CD14-positive monocyte (primary cell): ENCODE results near the gene CUX1. TPM values are rescaled to one million over a fixed set of nuclear protein-coding genes. Genes with fewer than 3 reads are reported as not detected.

Experiments
- DNase-seq, 3 donors: peaks; one replicate each; pipeline ENCODE4 v3.0.0-alpha.2; 2011 to 2022
- H2AFZ ChIP-seq: 2 replicates; pipeline ENCODE4 v1.6.0; 2012; ENCODE audit warnings: mild to moderate bottlenecking, low read depth, low read length, inconsistent platforms; ENCODE audit not compliant: insufficient read depth, poor library complexity, severe bottlenecking
- H3K27ac ChIP-seq, 2 donors: 1 replicate in 1 of 2; 2 replicates in 1 of 2; pipeline ENCODE4 v1.5.1; 2012 to 2013; ENCODE audit warnings: low read length in 2 of 2, control low read depth in 1 of 2, inconsistent platforms in 1 of 2, low read depth in 1 of 2, mild to moderate bottlenecking in 1 of 2
- H3K27me3 ChIP-seq, 2 donors: one replicate each; pipeline versions ENCODE4 v1.6.0 to v1.6.1; 2011 to 2013; ENCODE audit warnings: low read length in 2 of 2; ENCODE audit not compliant: control insufficient read depth in 2 of 2, insufficient read depth in 2 of 2
- H3K36me3 ChIP-seq, 2 donors: replicated peaks in 1 of 2; 1 replicate in 1 of 2; 2 replicates in 1 of 2; pipeline versions ENCODE4 v1.5.1 to v1.6.1; 2012 to 2013; ENCODE audit warnings: low read length in 2 of 2, control low read depth in 1 of 2, inconsistent platforms in 1 of 2, mild to moderate bottlenecking in 1 of 2; ENCODE audit not compliant: insufficient read depth in 2 of 2, control insufficient read depth in 1 of 2
- H3K4me1 ChIP-seq, 2 donors: 1 replicate in 1 of 2; 2 replicates in 1 of 2; pipeline versions ENCODE4 v1.5.1 to v1.6.1; 2012 to 2013; ENCODE audit warnings: low read length in 2 of 2, control low read depth in 1 of 2, inconsistent platforms in 1 of 2, mild to moderate bottlenecking in 1 of 2, moderate library complexity in 1 of 2; ENCODE audit not compliant: insufficient read depth in 2 of 2, control insufficient read depth in 1 of 2
- H3K4me2 ChIP-seq: replicated peaks from 2 replicates; pipeline ENCODE3; 2012; ENCODE audit warnings: low read length, moderate library complexity, mild to moderate bottlenecking; ENCODE audit not compliant: poor library complexity, severe bottlenecking; ENCODE audit errors: extremely low read depth
- H3K4me3 ChIP-seq, 3 experiments: fragments of 200-600 bp in 1 of 3; sonication (generic) in 1 of 3; replicated peaks in 1 of 3; 1 replicate in 2 of 3; 2 replicates in 1 of 3; pipeline ENCODE4 v1.5.1; 2011 to 2013; ENCODE audit warnings: low read length in 3 of 3, mild to moderate bottlenecking in 3 of 3, control low read depth in 2 of 3, low read depth in 2 of 3, inconsistent platforms in 1 of 3, moderate library complexity in 1 of 3
- H3K79me2 ChIP-seq: 2 replicates; pipeline ENCODE4 v1.6.0; 2012; ENCODE audit warnings: mild to moderate bottlenecking, control low read depth, inconsistent platforms, low read length, moderate library complexity; ENCODE audit not compliant: insufficient read depth
- H3K9ac ChIP-seq: 2 replicates; pipeline ENCODE4 v1.6.0; 2017; ENCODE audit warnings: low read length, mild to moderate bottlenecking; ENCODE audit not compliant: insufficient read depth, poor library complexity, severe bottlenecking
- H3K9me3 ChIP-seq, 2 donors: replicated peaks in 1 of 2; 1 replicate in 1 of 2; 2 replicates in 1 of 2; pipeline versions ENCODE4 v1.5.1 to v1.6.1; 2012 to 2013; ENCODE audit warnings: low read length in 2 of 2, control low read depth in 1 of 2; ENCODE audit not compliant: control insufficient read depth in 1 of 2, insufficient read depth in 1 of 2
- H4K20me1 ChIP-seq: 2 replicates; pipeline ENCODE4 v1.6.0; 2012; ENCODE audit warnings: mild to moderate bottlenecking, low read length, control low read depth, moderate library complexity; ENCODE audit not compliant: insufficient read depth
- H3K27ac Mint-ChIP-seq, 7 donors: one replicate each; pipeline ENCODE4 v1.8.0; 2020; ENCODE audit warnings: mild to moderate bottlenecking in 7 of 7, mixed read lengths in 7 of 7, moderate library complexity in 6 of 7, inconsistent platforms in 2 of 7
- H3K27me3 Mint-ChIP-seq, 3 donors: one replicate each; pipeline ENCODE4 v1.8.0; 2021 to 2022; ENCODE audit warnings: low read depth in 3 of 3, mild to moderate bottlenecking in 3 of 3, mixed read lengths in 3 of 3, moderate library complexity in 3 of 3, inconsistent platforms in 1 of 3
- H3K36me3 Mint-ChIP-seq, 2 donors: one replicate each; pipeline ENCODE4 v1.8.0; 2020; ENCODE audit warnings: mixed read lengths in 2 of 2, inconsistent platforms in 1 of 2, mild to moderate bottlenecking in 1 of 2
- H3K4me1 Mint-ChIP-seq: one replicate; pipeline ENCODE4 v1.8.0; 2020; ENCODE audit warnings: mild to moderate bottlenecking, mixed read lengths
- H3K4me3 Mint-ChIP-seq, 2 donors: one replicate each; pipeline ENCODE4 v1.8.0; 2020; ENCODE audit warnings: mild to moderate bottlenecking in 2 of 2, mixed read lengths in 2 of 2, moderate library complexity in 1 of 2
- H3K9me3 Mint-ChIP-seq, 7 donors: one replicate each; pipeline ENCODE4 v1.8.0; 2020 to 2022; ENCODE audit warnings: mixed read lengths in 7 of 7, mild to moderate bottlenecking in 6 of 7, moderate library complexity in 6 of 7, inconsistent platforms in 2 of 7
- WGBS: methylation state at CpG from one replicate; pipeline ENCODE4 v1.1.5; 2013; ENCODE audit warnings: missing lambda C conversion rate; ENCODE audit not compliant: insufficient coverage; 5-methylcytosine and 5-hydroxymethylcytosine counted together
- intact Hi-C, 2 donors: fragments of 100-400 bp; cut with micrococcal nuclease; formaldehyde crosslinking; loops; one replicate each; pipeline versions ENCODE4 v1.15.0 to v1.15.1; 2023
- polyA plus RNA-seq, 3 donors: library from polyadenylated mRNA; depleted of rRNA in 1 of 3; unstranded in 2 of 3; stranded (reverse) in 1 of 3; fragments of 300-500 nt in 2 of 3; fragments of >200 nt in 1 of 3; fragmentation: Illumina TruSeq in 2 of 3; gene quantifications; 1 replicate in 2 of 3; 2 replicates in 1 of 3; pipeline ENCODE4 v1.2.3, GENCODE V29; 2012 to 2021
- TF ChIP-seq, protein P1 (sequence below): fragments of 200-600 bp; IDR thresholded peaks from one replicate; pipeline ENCODE4 v1.8.0; 2022; ENCODE audit warnings: antibody characterized with exemption, mild to moderate bottlenecking

The CUX1 gene
- polyA plus RNA-seq, 3 donors, result 17.6 to 38.0 (median 28.0) TPM

DNA sequence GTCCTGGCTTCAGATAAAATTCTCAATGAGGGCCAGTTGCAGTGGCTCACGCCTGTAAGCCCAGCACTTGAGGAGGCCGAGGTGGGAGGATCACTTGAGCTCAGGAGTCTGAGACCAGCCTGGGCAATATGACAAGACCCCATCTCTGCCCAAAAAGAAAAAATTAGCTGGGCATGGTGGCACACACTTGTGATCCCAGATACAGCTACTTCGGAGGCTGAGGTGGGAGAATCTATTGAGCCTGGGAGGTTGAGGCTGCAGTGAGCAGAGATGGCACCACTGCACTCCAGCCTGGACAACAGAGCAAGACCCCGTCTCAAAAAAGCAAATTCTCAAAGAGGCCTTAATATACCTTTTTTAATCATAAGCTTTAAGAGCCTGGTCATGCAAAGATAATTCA, 142.9 kb downstream of the CUX1 start:
- peaks cover 0 to 1% (median 0%) of the 10 kb centered on the region in 3 donors for H3K27me3 Mint-ChIP-seq
- peak overlapping the region in 1 of 7 donors; percentile 76 for H3K27ac Mint-ChIP-seq

DNA sequence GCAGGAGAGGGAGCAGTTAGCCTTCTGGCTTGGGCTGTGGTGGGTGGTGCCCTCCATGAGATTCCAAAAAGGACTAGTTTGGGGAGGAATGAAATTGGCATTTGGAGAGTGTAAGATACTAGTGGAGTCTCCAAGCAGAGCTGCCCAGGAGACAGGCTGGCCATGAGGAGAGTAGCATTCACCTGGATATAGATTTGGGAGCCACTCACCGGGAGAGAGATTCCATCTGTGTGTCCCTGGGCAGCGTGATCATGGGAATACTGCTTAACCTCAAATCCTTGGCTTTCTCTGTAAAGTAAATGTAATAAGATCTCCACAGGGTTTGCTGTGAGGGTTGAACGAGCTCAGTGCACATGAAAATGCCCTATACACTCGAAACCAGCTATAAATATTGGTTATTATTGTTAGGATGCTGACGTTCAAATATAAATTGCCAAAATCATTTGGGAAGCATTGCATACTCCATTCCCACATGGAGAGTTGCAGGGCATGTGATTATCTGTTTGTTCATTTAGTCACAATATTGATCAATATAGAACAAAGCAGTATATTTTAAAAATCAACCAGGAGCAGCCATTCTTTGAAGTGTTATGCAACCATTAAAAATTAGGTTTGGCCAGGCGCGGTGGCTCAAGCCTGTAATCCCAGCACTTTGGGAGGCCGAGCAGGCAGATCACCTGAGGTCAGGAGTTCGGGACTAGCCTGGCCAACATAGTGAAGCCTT, 143.7 kb downstream of the CUX1 start:
- Histone ChIP-seq H3K27ac (no peak overlapping the region), H3K79me2 (peaks cover 95% of the 10 kb centered on the region), H3K4me3 (no peak overlapping the region), H4K20me1 (peaks cover 98% of the 10 kb centered on the region), H3K4me1 (no peaks in the 10 kb centered on the region), H3K27me3 (no peaks in the 10 kb centered on the region), H2AFZ (no peak overlapping the region), H3K36me3 (peaks cover 0 to 28% of the 10 kb centered on the region in 2 donors), H3K4me2 (no peak overlapping the region), H3K9me3 (no peaks in the 10 kb centered on the region), H3K9ac (no peak overlapping the region)
- intact Hi-C loops, result no loop called here
- H3K4me3 Mint-ChIP-seq, result no peak overlapping the region
- no peaks in the 10 kb centered on the region for H3K9me3 Mint-ChIP-seq
- H3K36me3 Mint-ChIP-seq, result peaks cover 9 to 30% of the 10 kb centered on the region in 2 donors
- no peak for DNase-seq
- peak overlapping the region in 4 of 7 donors; percentile 27 to 68 (median 50) for H3K27ac Mint-ChIP-seq
- WGBS, result 73% methylated on average over 5 of the region's 9 CpGs
- peaks cover 0 to 1% (median 0%) of the 10 kb centered on the region in 3 donors for H3K27me3 Mint-ChIP-seq
- TF ChIP-seq, protein P1, sequence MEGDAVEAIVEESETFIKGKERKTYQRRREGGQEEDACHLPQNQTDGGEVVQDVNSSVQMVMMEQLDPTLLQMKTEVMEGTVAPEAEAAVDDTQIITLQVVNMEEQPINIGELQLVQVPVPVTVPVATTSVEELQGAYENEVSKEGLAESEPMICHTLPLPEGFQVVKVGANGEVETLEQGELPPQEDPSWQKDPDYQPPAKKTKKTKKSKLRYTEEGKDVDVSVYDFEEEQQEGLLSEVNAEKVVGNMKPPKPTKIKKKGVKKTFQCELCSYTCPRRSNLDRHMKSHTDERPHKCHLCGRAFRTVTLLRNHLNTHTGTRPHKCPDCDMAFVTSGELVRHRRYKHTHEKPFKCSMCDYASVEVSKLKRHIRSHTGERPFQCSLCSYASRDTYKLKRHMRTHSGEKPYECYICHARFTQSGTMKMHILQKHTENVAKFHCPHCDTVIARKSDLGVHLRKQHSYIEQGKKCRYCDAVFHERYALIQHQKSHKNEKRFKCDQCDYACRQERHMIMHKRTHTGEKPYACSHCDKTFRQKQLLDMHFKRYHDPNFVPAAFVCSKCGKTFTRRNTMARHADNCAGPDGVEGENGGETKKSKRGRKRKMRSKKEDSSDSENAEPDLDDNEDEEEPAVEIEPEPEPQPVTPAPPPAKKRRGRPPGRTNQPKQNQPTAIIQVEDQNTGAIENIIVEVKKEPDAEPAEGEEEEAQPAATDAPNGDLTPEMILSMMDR, result no peak
- H3K4me1 Mint-ChIP-seq, result no peaks in the 10 kb centered on the region

More for the DNA sequence above, 142.9 kb downstream of the CUX1 start:
- Mint-ChIP-seq H3K9me3 (no peaks in the 10 kb centered on the region), H3K4me3 (no peak overlapping the region), H3K4me1 (peaks cover 3% of the 10 kb centered on the region), H3K36me3 (peaks cover 9 to 27% of the 10 kb centered on the region in 2 donors)
- peaks cover 0 to 28% of the 10 kb centered on the region in 2 donors for H3K36me3 ChIP-seq
- H3K4me1 ChIP-seq, result peaks cover 0 to 2% of the 10 kb centered on the region in 2 donors
- H3K27me3 ChIP-seq, result no peaks in the 10 kb centered on the region
- H3K4me2 ChIP-seq, result no peak overlapping the region
- no peak for DNase-seq
- H4K20me1 ChIP-seq, result peaks cover 98% of the 10 kb centered on the region
- intact Hi-C loops, result no loop called here
- peaks cover 97% of the 10 kb centered on the region for H3K79me2 ChIP-seq
- no peak overlapping the region for H2AFZ ChIP-seq
- H3K4me3 ChIP-seq, result no peak overlapping the region
- WGBS, result 88% methylated on average over 2 of the region's 4 CpGs
- no peaks in the 10 kb centered on the region for H3K9me3 ChIP-seq
- no peak overlapping the region for H3K9ac ChIP-seq
- TF ChIP-seq, protein P1, result no peak
- no peak overlapping the region for H3K27ac ChIP-seq
